ENCODE data around the gene UBQLN1.

UBQLN1 gene

GRCh38 chr9:83701769-83702168 is 6.0 kb downstream of the UBQLN1 start:
- no peak overlapping the region for H3K9ac ChIP-seq (ENCODE audit: insufficient read length)
- H3K27ac ChIP-seq, result no peak overlapping the region
- peaks cover 68% of the 10 kb centered on the region for H3K36me3 ChIP-seq (ENCODE audit: insufficient read depth, low read length)
- no peak for DNase-seq (ENCODE audit: low read depth, low spot score)
- peaks cover 8% of the 10 kb centered on the region; the same call in 1 of the 2 replicates for H3K9me3 ChIP-seq (ENCODE audit: low read depth, low read length)
- TF ChIP-seq EZH2 (IDR thresholded peaks at IDR 0.05), result no peak
- no peak for TF ChIP-seq FOXP2 (optimal IDR thresholded peaks at IDR 0.05; ENCODE audit: control extremely low read depth, extremely low read length, insufficient read depth)
- no peak for TF ChIP-seq POLR2AphosphoS5 (IDR thresholded peaks at IDR 0.05; ENCODE audit: borderline replicate concordance, low read depth, low read length)
- no peak overlapping the region for H3K4me3 ChIP-seq

- H3K9me3 ChIP-seq (ENCODE audit: low read depth, low read length), result peaks cover 8% of the 10 kb centered on the region; the same call in 1 of the 2 replicates
- TF ChIP-seq POLR2AphosphoS5 (IDR thresholded peaks at IDR 0.05; ENCODE audit: borderline replicate concordance, low read depth, low read length) (no peak), EZH2 (IDR thresholded peaks at IDR 0.05) (no peak)
- no peak for DNase-seq (ENCODE audit: low read depth, low spot score)
- no peak overlapping the region for H3K9ac ChIP-seq (ENCODE audit: insufficient read length)
- no peak overlapping the region for H3K27ac ChIP-seq
- no peak overlapping the region for H3K4me3 ChIP-seq
- peaks cover 71% of the 10 kb centered on the region for H3K36me3 ChIP-seq (ENCODE audit: insufficient read depth, low read length)
Observed at GRCh38 chr9:83701286-83701685, 6.5 kb downstream of the UBQLN1 start.

GRCh38 chr9:83699615-83700014 is 8.1 kb downstream of the UBQLN1 start:
- no peak overlapping the region for H3K27ac ChIP-seq

GRCh38 chr9:83698976-83699585 is 8.7 kb downstream of the UBQLN1 start:
- H3K9ac ChIP-seq (ENCODE audit: insufficient read length), result no peak overlapping the region
- DNase-seq (ENCODE audit: low read depth, low spot score), result no peak
- H3K36me3 ChIP-seq (ENCODE audit: insufficient read depth, low read length), result peaks cover 49% of the 10 kb centered on the region
- H3K27ac ChIP-seq, result no peak overlapping the region
- no peak overlapping the region for H3K4me3 ChIP-seq
- H3K9me3 ChIP-seq (ENCODE audit: low read depth, low read length), result peaks cover 8% of the 10 kb centered on the region; the same call in 1 of the 2 replicates
- no peak for TF ChIP-seq FOXP2 (optimal IDR thresholded peaks at IDR 0.05; ENCODE audit: control extremely low read depth, extremely low read length, insufficient read depth)
- TF ChIP-seq EZH2 (IDR thresholded peaks at IDR 0.05), result no peak
- TF ChIP-seq POLR2AphosphoS5 (IDR thresholded peaks at IDR 0.05; ENCODE audit: borderline replicate concordance, low read depth, low read length), result no peak

More at GRCh38 chr9:83699615-83700014, 8.1 kb downstream of the UBQLN1 start:
- TF ChIP-seq EZH2 (IDR thresholded peaks at IDR 0.05) (no peak), POLR2AphosphoS5 (IDR thresholded peaks at IDR 0.05; ENCODE audit: borderline replicate concordance, low read depth, low read length) (no peak), FOXP2 (optimal IDR thresholded peaks at IDR 0.05; ENCODE audit: control extremely low read depth, extremely low read length, insufficient read depth) (no peak)
- Histone ChIP-seq H3K4me3 (no peak overlapping the region), H3K9ac (ENCODE audit: insufficient read length) (no peak overlapping the region), H3K36me3 (ENCODE audit: insufficient read depth, low read length) (peaks cover 55% of the 10 kb centered on the region), H3K9me3 (ENCODE audit: low read depth, low read length) (peaks cover 8% of the 10 kb centered on the region; the same call in 1 of the 2 replicates)
- DNase-seq (ENCODE audit: low read depth, low spot score), result no peak

- no peak for DNase-seq (ENCODE audit: low read depth, low spot score)
- no peak overlapping the region for H3K4me3 ChIP-seq
- TF ChIP-seq POLR2AphosphoS5 (IDR thresholded peaks at IDR 0.05; ENCODE audit: borderline replicate concordance, low read depth, low read length) (no peak), EZH2 (IDR thresholded peaks at IDR 0.05) (no peak), FOXP2 (optimal IDR thresholded peaks at IDR 0.05; ENCODE audit: control extremely low read depth, extremely low read length, insufficient read depth) (no peak)
- no peak overlapping the region for H3K9ac ChIP-seq (ENCODE audit: insufficient read length)
- H3K9me3 ChIP-seq (ENCODE audit: low read depth, low read length), result no peaks in the 10 kb centered on the region
- no peak overlapping the region for H3K27ac ChIP-seq
- peaks cover 11% of the 10 kb centered on the region; the same call in 1 of the 2 replicates for H3K36me3 ChIP-seq (ENCODE audit: insufficient read depth, low read length)
Observed at GRCh38 chr9:83691492-83691891, 16.3 kb downstream of the UBQLN1 start.

GRCh38 chr9:83688921-83689320 is 18.8 kb downstream of the UBQLN1 start:
- Histone ChIP-seq H3K9ac (ENCODE audit: insufficient read length) (no peak overlapping the region), H3K4me3 (no peak overlapping the region), H3K27ac (no peak overlapping the region), H3K36me3 (ENCODE audit: insufficient read depth, low read length) (peaks cover 12% of the 10 kb centered on the region), H3K9me3 (ENCODE audit: low read depth, low read length) (no peaks in the 10 kb centered on the region)
- no peak for TF ChIP-seq FOXP2 (optimal IDR thresholded peaks at IDR 0.05; ENCODE audit: control extremely low read depth, extremely low read length, insufficient read depth)
- no peak for TF ChIP-seq POLR2AphosphoS5 (IDR thresholded peaks at IDR 0.05; ENCODE audit: borderline replicate concordance, low read depth, low read length)
- no peak for TF ChIP-seq EZH2 (IDR thresholded peaks at IDR 0.05)
- no peak for DNase-seq (ENCODE audit: low read depth, low spot score)

- Histone ChIP-seq H3K27ac (no peak overlapping the region), H3K4me3 (no peak overlapping the region), H3K36me3 (ENCODE audit: insufficient read depth, low read length) (peaks cover 57% of the 10 kb centered on the region), H3K9me3 (ENCODE audit: low read depth, low read length) (no peaks in the 10 kb centered on the region), H3K9ac (ENCODE audit: insufficient read length) (no peak overlapping the region)
- no peak for TF ChIP-seq EZH2 (IDR thresholded peaks at IDR 0.05)
- TF ChIP-seq POLR2AphosphoS5 (IDR thresholded peaks at IDR 0.05; ENCODE audit: borderline replicate concordance, low read depth, low read length), result no peak
- no peak for TF ChIP-seq FOXP2 (optimal IDR thresholded peaks at IDR 0.05; ENCODE audit: control extremely low read depth, extremely low read length, insufficient read depth)
- no peak for DNase-seq (ENCODE audit: low read depth, low spot score)
Observed at GRCh38 chr9:83681490-83681889, 26.3 kb downstream of the UBQLN1 start.

- Histone ChIP-seq H3K9me3 (ENCODE audit: low read depth, low read length) (no peaks in the 10 kb centered on the region), H3K9ac (ENCODE audit: insufficient read length) (no peak overlapping the region), H3K4me3 (no peak overlapping the region), H3K27ac (no peak overlapping the region), H3K36me3 (ENCODE audit: insufficient read depth, low read length) (peaks cover 69% of the 10 kb centered on the region)
- DNase-seq (ENCODE audit: low read depth, low spot score), result no peak
- no peak for TF ChIP-seq POLR2AphosphoS5 (IDR thresholded peaks at IDR 0.05; ENCODE audit: borderline replicate concordance, low read depth, low read length)
- TF ChIP-seq FOXP2 (optimal IDR thresholded peaks at IDR 0.05; ENCODE audit: control extremely low read depth, extremely low read length, insufficient read depth), result no peak
- no peak for TF ChIP-seq EZH2 (IDR thresholded peaks at IDR 0.05)
Observed at GRCh38 chr9:83680233-83680632, 27.5 kb downstream of the UBQLN1 start.

GRCh38 chr9:83677596-83677995 is 30.2 kb downstream of the UBQLN1 start:
- Histone ChIP-seq H3K36me3 (ENCODE audit: insufficient read depth, low read length) (peaks cover 90% of the 10 kb centered on the region), H3K4me3 (no peak overlapping the region), H3K9ac (ENCODE audit: insufficient read length) (no peak overlapping the region), H3K27ac (no peak overlapping the region), H3K9me3 (ENCODE audit: low read depth, low read length) (no peaks in the 10 kb centered on the region)
- no peak for DNase-seq (ENCODE audit: low read depth, low spot score)
- TF ChIP-seq EZH2 (IDR thresholded peaks at IDR 0.05), result no peak
- no peak for TF ChIP-seq POLR2AphosphoS5 (IDR thresholded peaks at IDR 0.05; ENCODE audit: borderline replicate concordance, low read depth, low read length)
- TF ChIP-seq FOXP2 (optimal IDR thresholded peaks at IDR 0.05; ENCODE audit: control extremely low read depth, extremely low read length, insufficient read depth), result no peak
